ENCODE results near the gene SPCS2.
"Not testable (repeated sequence)": the region's sequence is repeated elsewhere in the genome, so short reads cannot be mapped to it uniquely, and the experiment has no call there.

Gene SPCS2

GRCh38 chr11:74957937-74958629 is 9.0 kb downstream of the SPCS2 start:
- TF ChIP-seq CTCF (IDR thresholded peaks at IDR 0.05; ENCODE audit: low read depth, low read length) (no peak), POLR2A (IDR thresholded peaks at IDR 0.05; ENCODE audit: extremely low read depth, insufficient read length) (no peak), MYC (IDR thresholded peaks at IDR 0.05; ENCODE audit: low read depth, low read length) (no peak)
- no peak overlapping the region for H3K4me3 ChIP-seq (ENCODE audit: low read depth, low read length)
- no peak for DNase-seq (ENCODE audit: low read depth)

DNA sequence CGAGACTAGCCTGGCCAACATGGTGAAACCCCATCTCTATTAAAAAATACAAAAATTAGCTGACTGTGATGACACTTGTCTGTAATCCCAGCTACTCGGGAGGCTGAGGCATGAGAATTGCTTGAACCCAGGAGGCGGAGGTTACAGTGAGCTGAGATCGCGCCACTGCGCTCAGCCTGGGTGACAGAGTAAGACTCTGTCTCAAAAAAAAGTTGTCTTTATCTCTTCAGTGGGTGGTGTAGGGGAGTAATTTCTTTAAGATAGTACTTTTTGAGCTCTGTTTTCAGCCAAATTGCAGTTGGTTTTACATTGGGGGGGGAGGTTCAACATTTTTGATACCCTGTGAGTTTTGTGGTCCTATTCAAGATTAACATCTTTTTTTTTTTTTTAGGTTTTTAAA is 11.1 kb downstream of the SPCS2 start:
- H3K4me3 ChIP-seq (ENCODE audit: low read depth, low read length); DNase-seq (ENCODE audit: low read depth): not testable (repeated sequence)

DNA sequence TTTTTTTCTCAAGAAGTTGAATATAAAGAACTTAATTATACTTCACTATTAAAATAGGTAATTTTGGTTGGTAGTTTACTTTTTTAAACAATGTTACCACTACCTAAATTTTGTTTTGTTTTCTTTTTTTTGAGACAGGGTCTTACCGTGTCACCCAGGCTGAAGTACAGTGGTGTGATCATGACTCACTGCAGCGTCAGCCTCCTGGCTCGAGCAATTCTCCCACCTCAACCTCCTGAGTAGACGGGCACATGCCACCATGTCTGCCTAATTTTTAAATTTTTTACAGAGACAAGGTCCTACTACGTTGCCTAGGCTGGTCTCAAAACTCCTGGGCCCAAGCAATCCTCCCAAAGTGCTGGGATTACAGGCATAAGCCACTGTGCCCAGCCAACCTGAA is 17.6 kb downstream of the SPCS2 start:
- DNase-seq (ENCODE audit: low read depth): no peak
- no peak overlapping the region for H3K4me3 ChIP-seq (ENCODE audit: low read depth, low read length)
- TF ChIP-seq MYC (IDR thresholded peaks at IDR 0.05; ENCODE audit: low read depth, low read length) (no peak), CTCF (IDR thresholded peaks at IDR 0.05; ENCODE audit: low read depth, low read length) (no peak), POLR2A (IDR thresholded peaks at IDR 0.05; ENCODE audit: extremely low read depth, insufficient read length) (no peak)
- TF ChIP-seq, protein P1, sequence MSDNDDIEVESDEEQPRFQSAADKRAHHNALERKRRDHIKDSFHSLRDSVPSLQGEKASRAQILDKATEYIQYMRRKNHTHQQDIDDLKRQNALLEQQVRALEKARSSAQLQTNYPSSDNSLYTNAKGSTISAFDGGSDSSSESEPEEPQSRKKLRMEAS (IDR thresholded peaks at IDR 0.05; ENCODE audit: low read depth, low read length): no peak

- TF ChIP-seq MYC (IDR thresholded peaks at IDR 0.05; ENCODE audit: low read depth, low read length) (no peak), CTCF (IDR thresholded peaks at IDR 0.05; ENCODE audit: low read depth, low read length) (no peak), POLR2A (IDR thresholded peaks at IDR 0.05; ENCODE audit: extremely low read depth, insufficient read length) (no peak)
- TF ChIP-seq, protein P1 (IDR thresholded peaks at IDR 0.05; ENCODE audit: low read depth, low read length): no peak
- H3K4me3 ChIP-seq (ENCODE audit: low read depth, low read length): no peak overlapping the region
- DNase-seq (ENCODE audit: low read depth): no peak
Measured at GRCh38 chr11:74970852-74971395, 21.9 kb downstream of the SPCS2 start.

GRCh38 chr11:74971424-74971823 is 22.4 kb downstream of the SPCS2 start:
- DNase-seq (ENCODE audit: low read depth): no peak
- H3K4me3 ChIP-seq (ENCODE audit: low read depth, low read length): no peak overlapping the region
- TF ChIP-seq, protein P1 (IDR thresholded peaks at IDR 0.05; ENCODE audit: low read depth, low read length): no peak
- no peak for TF ChIP-seq CTCF (IDR thresholded peaks at IDR 0.05; ENCODE audit: low read depth, low read length)
- no peak for TF ChIP-seq POLR2A (IDR thresholded peaks at IDR 0.05; ENCODE audit: extremely low read depth, insufficient read length)
- TF ChIP-seq MYC (IDR thresholded peaks at IDR 0.05; ENCODE audit: low read depth, low read length): no peak

DNA sequence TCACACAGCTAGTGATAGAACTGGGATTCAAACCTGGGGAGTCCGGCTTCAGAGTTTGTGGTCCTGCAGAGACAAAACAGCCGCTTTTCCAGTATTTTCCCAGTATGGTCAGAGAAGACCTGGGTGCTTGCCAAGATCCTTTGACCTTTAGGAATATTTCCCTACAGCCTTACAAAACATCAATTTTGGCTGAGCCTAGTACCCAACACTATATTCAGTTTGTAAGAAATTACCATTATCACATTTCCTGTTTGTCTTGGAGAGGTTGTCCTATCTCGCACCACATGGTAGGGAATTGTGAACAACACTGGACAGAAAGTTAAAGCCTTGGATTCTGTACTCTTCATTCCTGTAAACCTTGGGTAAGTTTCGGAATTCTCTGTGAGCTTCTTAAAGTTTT is 29.0 kb downstream of the SPCS2 start:
- no peak for DNase-seq (ENCODE audit: low read depth)
- H3K4me3 ChIP-seq (ENCODE audit: low read depth, low read length): no peak overlapping the region
- TF ChIP-seq CTCF (IDR thresholded peaks at IDR 0.05; ENCODE audit: low read depth, low read length) (no peak), POLR2A (IDR thresholded peaks at IDR 0.05; ENCODE audit: extremely low read depth, insufficient read length) (no peak), MYC (IDR thresholded peaks at IDR 0.05; ENCODE audit: low read depth, low read length) (no peak)
- TF ChIP-seq, protein P1 (IDR thresholded peaks at IDR 0.05; ENCODE audit: low read depth, low read length): no peak

Data from NB4 (cell line).